HCT116 (cell line): Measurements from ENCODE around the gene DBP. TPM values are rescaled to one million over a fixed set of nuclear protein-coding genes. Genes with fewer than 3 reads are reported as not detected.

ENCODE experiments used
- ATAC-seq: fragments of 200-7000 bp; cut with Tn5 transposase; 2 replicates; pipeline ENCODE4 v1.9.1; 2020; ENCODE audit warnings: mild to moderate bottlenecking, moderate library complexity
- BruUV-seq: library from RNA; stranded (reverse); fragments of 400-500 nt; replicated peaks from 2 replicates; lab custom pipeline; 2021; lab: Mats Ljungman, UMichigan
- CTCF ChIA-PET: fragments of 300-600 bp; sonication (Branson Sonifier 250); formaldehyde crosslinking; loops from one replicate; lab custom pipeline; 2021; ENCODE audit warnings: antibody characterized with exemption; lab: Charles Lee
- POLR2A ChIA-PET: fragments of 300-600, 350-600 bp; sonication (Branson Sonifier 250); formaldehyde crosslinking; loops from one replicate; lab custom pipeline; 2021; ENCODE audit warnings: antibody characterized with exemption; lab: Charles Lee
- RAD21 ChIA-PET, 2 experiments: fragments of 300-600 bp; sonication (Branson Sonifier 250); formaldehyde crosslinking; loops; one replicate each; lab custom pipeline; 2023; ENCODE audit warnings: low total read pairs in 2 of 2; ENCODE audit not compliant: uncharacterized antibody in 2 of 2, unreplicated experiment in 2 of 2, low non-redundant PET in 1 of 2; lab: Charles Lee
- DNase-seq: peaks from one replicate; pipeline ENCODE4 v3.0.0-alpha.2; 2010; ENCODE audit warnings: low read depth, low spot score
- H2AFZ ChIP-seq: fragments of 200-600 bp; shearing (Covaris generic), sonication (generic); 2 replicates; pipeline ENCODE4 v1.6.1; 2017; ENCODE audit warnings: low read depth, mixed run types, mixed read lengths, antibody characterized with exemption, low read length; ENCODE audit not compliant: poor library complexity, severe bottlenecking
- H3K27ac ChIP-seq: 2 replicates; pipeline ENCODE4 v1.5.1; 2012; ENCODE audit warnings: low read depth, low read length
- H3K27me3 ChIP-seq: fragments of 200-600 bp; sonication (generic); 2 replicates; pipeline ENCODE4 v1.6.1; 2016; ENCODE audit warnings: mixed run types, low read length, mixed read lengths; ENCODE audit not compliant: insufficient read depth
- H3K36me3 ChIP-seq, 2 experiments: fragments of 200-500 bp in 1 of 2; fragments of 200-600 bp in 1 of 2; sonication (Bioruptor generic) in 1 of 2; sonication (generic) in 1 of 2; 2 replicates each; pipeline versions ENCODE4 v1.5.1 to v1.6.1; 2014 to 2016; ENCODE audit warnings: low read length in 2 of 2, inconsistent platforms in 1 of 2, mixed read lengths in 1 of 2, mixed run types in 1 of 2; ENCODE audit not compliant: insufficient read depth in 2 of 2, control insufficient read depth in 1 of 2
- H3K4me1 ChIP-seq, 2 experiments: fragments of 200-600 bp in 1 of 2; sonication (generic) in 1 of 2; 2 replicates each; pipeline versions ENCODE4 v1.5.1 to v1.6.1; 2012 to 2017; ENCODE audit warnings: low read length in 2 of 2, inconsistent platforms in 1 of 2, mild to moderate bottlenecking in 1 of 2, mixed read lengths in 1 of 2, mixed run types in 1 of 2, moderate library complexity in 1 of 2; ENCODE audit not compliant: insufficient read depth in 2 of 2, control insufficient read depth in 1 of 2
- H3K4me2 ChIP-seq: fragments of 200-600 bp; sonication (generic); 2 replicates; pipeline ENCODE4 v1.6.1; 2017; ENCODE audit warnings: mixed run types, low read length, mixed read lengths
- H3K4me3 ChIP-seq, 2 experiments: fragments of 200-600 bp in 1 of 2; sonication (generic) in 1 of 2; replicated peaks in 1 of 2; 2 replicates each; pipeline ENCODE4 v1.5.1; 2011 to 2016; ENCODE audit warnings: low read length in 2 of 2, control low read depth in 1 of 2, low read depth in 1 of 2, mild to moderate bottlenecking in 1 of 2, mixed read lengths in 1 of 2, mixed run types in 1 of 2
- H3K79me2 ChIP-seq: fragments of 200-600 bp; sonication (generic); 2 replicates; pipeline ENCODE4 v1.6.1; 2017; ENCODE audit warnings: mild to moderate bottlenecking, mixed run types, low read length, moderate library complexity, mixed read lengths; ENCODE audit not compliant: insufficient read depth
- H3K9ac ChIP-seq: fragments of 200-600 bp; sonication (generic); 2 replicates; pipeline ENCODE4 v1.6.1; 2016; ENCODE audit warnings: low read length, mixed read lengths
- H3K9me2 ChIP-seq: fragments of 200-600 bp; sonication (generic), shearing (Covaris generic); 2 replicates; pipeline ENCODE4 v1.6.1; 2017; ENCODE audit warnings: mixed run types, mild to moderate bottlenecking, moderate library complexity; ENCODE audit not compliant: insufficient read depth
- H3K9me3 ChIP-seq, 2 experiments: fragments of 200-500 bp in 1 of 2; fragments of 200-600 bp in 1 of 2; sonication (Bioruptor generic) in 1 of 2; sonication (generic) in 1 of 2; 2 replicates each; pipeline ENCODE4 v1.6.1; 2014 to 2017; ENCODE audit warnings: low read length in 2 of 2, mixed read lengths in 2 of 2, inconsistent platforms in 1 of 2, low read depth in 1 of 2, mild to moderate bottlenecking in 1 of 2, mixed run types in 1 of 2, moderate library complexity in 1 of 2; ENCODE audit not compliant: control insufficient read depth in 1 of 2, insufficient read depth in 1 of 2
- H4K20me1 ChIP-seq: fragments of 200-600 bp; sonication (generic), shearing (Covaris generic); 2 replicates; pipeline ENCODE4 v1.6.1; 2017; ENCODE audit warnings: mixed run types, mild to moderate bottlenecking, moderate library complexity; ENCODE audit not compliant: insufficient read depth
- CBX3 ChIP-seq: IDR thresholded peaks from 2 replicates; pipeline ENCODE4 v1.6.1; 2012; ENCODE audit warnings: low read depth
- EGR1 ChIP-seq: IDR thresholded peaks from 2 replicates; pipeline ENCODE4 v1.6.1; 2012; ENCODE audit warnings: low read depth
- EZH2 ChIP-seq: fragments of 200-600 bp; sonication (generic); IDR thresholded peaks from 2 replicates; pipeline ENCODE4 v1.6.1; 2017; ENCODE audit warnings: antibody characterized with exemption, mixed run types
- EZH2phosphoT487 ChIP-seq: fragments of 200-600 bp; IDR thresholded peaks from 2 replicates; pipeline ENCODE4 v1.6.1; 2018; ENCODE audit warnings: antibody characterized with exemption, borderline replicate concordance
- JUND ChIP-seq: IDR thresholded peaks from 2 replicates; pipeline ENCODE4 v1.6.1; 2012
- POLR2AphosphoS5 ChIP-seq: IDR thresholded peaks from 2 replicates; pipeline ENCODE4 v1.6.1; 2011; ENCODE audit warnings: mild to moderate bottlenecking, low read depth, low read length, moderate library complexity
- RAD21 ChIP-seq: IDR thresholded peaks from 2 replicates; pipeline ENCODE4 v1.6.1; 2012; ENCODE audit warnings: low read depth, mild to moderate bottlenecking
- intact Hi-C: fragments of 100-400 bp; cut with micrococcal nuclease; formaldehyde crosslinking; loops from 2 replicates; pipeline ENCODE4 v1.10.0; 2022
- total RNA-seq: library from RNA; stranded (reverse); gene quantifications from one replicate; pipeline ENCODE4 v1.2.1, GENCODE V29; 2021; ENCODE audit not compliant: unreplicated experiment
- TF ChIP-seq, protein P1 (sequence below): IDR thresholded peaks from 2 replicates; pipeline ENCODE4 v1.6.1; 2012
- TF ChIP-seq, protein P2 (sequence below): IDR thresholded peaks from 2 replicates; pipeline ENCODE4 v1.6.1; 2011; ENCODE audit warnings: mild to moderate bottlenecking, low read length, moderate library complexity; ENCODE audit not compliant: insufficient replicate concordance; ENCODE audit errors: extremely low read depth

Gene DBP
- total RNA-seq, 1 experiment from 2014 or later: 45.9 TPM

DNA sequence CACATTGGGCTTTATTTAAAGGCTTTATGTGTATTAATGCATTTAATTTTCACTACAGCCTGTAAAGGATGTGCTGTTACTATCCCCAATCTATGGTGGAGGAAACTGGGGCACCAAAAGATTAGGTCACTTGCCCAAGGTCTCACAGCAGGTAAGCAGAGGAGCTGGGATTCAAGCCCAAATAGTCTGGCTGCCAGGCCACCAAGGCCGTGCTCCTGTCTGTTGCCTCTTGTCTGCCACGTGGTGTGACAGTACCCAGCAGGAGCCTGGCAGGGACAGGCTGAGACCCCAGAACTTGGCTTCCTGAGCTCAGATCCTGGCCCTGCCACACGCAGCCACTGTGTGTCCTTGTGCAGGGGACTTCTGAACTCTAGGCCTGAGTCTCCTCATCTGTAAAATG, 31.2 kb upstream of the DBP start:
- POLR2A ChIA-PET: no interaction called here
- BruUV-seq: no TSS peak
- H3K9me3 ChIP-seq: no peaks in the 10 kb centered on the region
- H3K4me3 ChIP-seq: no peak overlapping the region
- H3K9me2 ChIP-seq: no peaks in the 10 kb centered on the region
- RAD21 ChIA-PET: no interaction called here
- no peaks in the 10 kb centered on the region for H3K79me2 ChIP-seq
- no peak overlapping the region for H3K27ac ChIP-seq
- no peaks in the 10 kb centered on the region for H3K4me1 ChIP-seq
- CTCF ChIA-PET: no interaction called here
- no peak for DNase-seq
- H4K20me1 ChIP-seq: no peaks in the 10 kb centered on the region
- intact Hi-C loops: no loop called here
- no peaks in the 10 kb centered on the region for H3K27me3 ChIP-seq
- no peak overlapping the region for H3K4me2 ChIP-seq
- ATAC-seq: no peak
- no peaks in the 10 kb centered on the region for H3K36me3 ChIP-seq
- H3K9ac ChIP-seq: no peak overlapping the region
- TF ChIP-seq, protein P1, sequence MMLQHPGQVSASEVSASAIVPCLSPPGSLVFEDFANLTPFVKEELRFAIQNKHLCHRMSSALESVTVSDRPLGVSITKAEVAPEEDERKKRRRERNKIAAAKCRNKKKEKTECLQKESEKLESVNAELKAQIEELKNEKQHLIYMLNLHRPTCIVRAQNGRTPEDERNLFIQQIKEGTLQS: no peak
- no peak for TF ChIP-seq RAD21
- no peak for TF ChIP-seq EZH2phosphoT487
- TF ChIP-seq, protein P2, sequence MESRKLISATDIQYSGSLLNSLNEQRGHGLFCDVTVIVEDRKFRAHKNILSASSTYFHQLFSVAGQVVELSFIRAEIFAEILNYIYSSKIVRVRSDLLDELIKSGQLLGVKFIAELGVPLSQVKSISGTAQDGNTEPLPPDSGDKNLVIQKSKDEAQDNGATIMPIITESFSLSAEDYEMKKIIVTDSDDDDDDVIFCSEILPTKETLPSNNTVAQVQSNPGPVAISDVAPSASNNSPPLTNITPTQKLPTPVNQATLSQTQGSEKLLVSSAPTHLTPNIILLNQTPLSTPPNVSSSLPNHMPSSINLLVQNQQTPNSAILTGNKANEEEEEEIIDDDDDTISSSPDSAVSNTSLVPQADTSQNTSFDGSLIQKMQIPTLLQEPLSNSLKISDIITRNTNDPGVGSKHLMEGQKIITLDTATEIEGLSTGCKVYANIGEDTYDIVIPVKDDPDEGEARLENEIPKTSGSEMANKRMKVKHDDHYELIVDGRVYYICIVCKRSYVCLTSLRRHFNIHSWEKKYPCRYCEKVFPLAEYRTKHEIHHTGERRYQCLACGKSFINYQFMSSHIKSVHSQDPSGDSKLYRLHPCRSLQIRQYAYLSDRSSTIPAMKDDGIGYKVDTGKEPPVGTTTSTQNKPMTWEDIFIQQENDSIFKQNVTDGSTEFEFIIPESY: no peak
- TF ChIP-seq POLR2AphosphoS5: no peak
- TF ChIP-seq EGR1: no peak
- no peak for TF ChIP-seq CBX3
- TF ChIP-seq EZH2: no peak
- H2AFZ ChIP-seq: no peak overlapping the region

DNA sequence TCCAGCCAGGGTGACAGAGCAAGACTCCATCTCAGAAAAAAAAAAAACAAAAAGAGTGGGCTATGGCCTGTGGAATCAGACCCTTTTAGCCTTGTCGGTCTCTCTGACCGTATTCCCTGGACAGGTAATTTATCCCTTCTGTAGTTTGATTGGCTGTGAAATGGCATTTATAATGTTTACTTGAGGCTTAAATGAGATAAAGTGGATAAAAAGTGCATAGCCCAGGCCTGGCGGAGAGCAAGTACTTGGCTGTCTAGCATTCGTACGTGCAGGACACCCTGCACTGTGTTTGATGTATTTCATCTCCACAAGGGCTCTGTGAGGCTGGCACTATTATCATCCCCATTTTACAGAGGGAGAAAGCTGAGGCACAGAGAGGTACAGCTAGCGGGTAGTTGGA, 28.6 kb upstream of the DBP start:
- BruUV-seq: no TSS peak
- H3K27me3 ChIP-seq: no peaks in the 10 kb centered on the region
- no peak for DNase-seq
- H3K36me3 ChIP-seq: no peaks in the 10 kb centered on the region
- no peak overlapping the region for H3K9ac ChIP-seq
- H3K9me2 ChIP-seq: no peaks in the 10 kb centered on the region
- RAD21 ChIA-PET: no interaction called here
- TF ChIP-seq JUND: no peak
- TF ChIP-seq, protein P1: no peak
- no peak overlapping the region for H3K4me3 ChIP-seq
- ATAC-seq: no peak
- H4K20me1 ChIP-seq: no peaks in the 10 kb centered on the region
- H3K27ac ChIP-seq: no peak overlapping the region
- CTCF ChIA-PET: no interaction called here
- H2AFZ ChIP-seq: no peak overlapping the region
- no peaks in the 10 kb centered on the region for H3K9me3 ChIP-seq
- H3K4me1 ChIP-seq: peaks cover under 1 to 7% of the 10 kb centered on the region in 2 experiments; a peak in 3 of 4 replicates
- intact Hi-C loops: no loop called here
- POLR2A ChIA-PET: no interaction called here
- no peak overlapping the region for H3K4me2 ChIP-seq
- H3K79me2 ChIP-seq: no peaks in the 10 kb centered on the region
